Endothelial cell (in vitro differentiated cells): ENCODE data around the gene UMAD1. TPM values are rescaled to one million over a fixed set of nuclear protein-coding genes. Genes with fewer than 3 reads are reported as not detected.

Experiments used
- DNase-seq: peaks from one replicate; pipeline ENCODE4 v3.0.0; 2021; ENCODE audit warnings: low spot score
- H3K27ac Mint-ChIP-seq: one replicate; pipeline ENCODE4 v1.8.0; 2021; ENCODE audit warnings: mixed read lengths, inconsistent platforms; ENCODE audit not compliant: unreplicated experiment
- H3K27me3 Mint-ChIP-seq: one replicate; pipeline ENCODE4 v1.8.0; 2021; ENCODE audit warnings: mild to moderate bottlenecking, moderate library complexity, mixed read lengths, inconsistent platforms; ENCODE audit not compliant: unreplicated experiment
- H3K36me3 Mint-ChIP-seq: one replicate; pipeline ENCODE4 v1.8.0; 2021; ENCODE audit warnings: mild to moderate bottlenecking, low read depth, mixed read lengths, inconsistent platforms; ENCODE audit not compliant: unreplicated experiment
- H3K4me1 Mint-ChIP-seq: one replicate; pipeline ENCODE4 v1.8.0; 2021; ENCODE audit warnings: mild to moderate bottlenecking, mixed read lengths, inconsistent platforms; ENCODE audit not compliant: unreplicated experiment
- H3K4me3 Mint-ChIP-seq: one replicate; pipeline ENCODE4 v1.8.0; 2021; ENCODE audit warnings: mild to moderate bottlenecking, mixed read lengths, inconsistent platforms; ENCODE audit not compliant: unreplicated experiment
- H3K9me3 Mint-ChIP-seq: one replicate; pipeline ENCODE4 v1.8.0; 2021; ENCODE audit warnings: mixed read lengths, inconsistent platforms; ENCODE audit not compliant: unreplicated experiment
- total RNA-seq: library from RNA; stranded (reverse); fragmentation: NEBNext Ultra II Directional; extraction: Animal tissue kit (Norgen Biotek cat#: 25700); gene quantifications from one replicate; pipeline ENCODE4 v1.2.1, GENCODE V29; 2021; ENCODE audit not compliant: unreplicated experiment
- TF ChIP-seq, protein P1 (sequence below): fragments of 200-600 bp; sonication (generic); IDR thresholded peaks from one replicate; pipeline ENCODE4 v1.5.0; 2021; ENCODE audit warnings: antibody characterized with exemption; ENCODE audit not compliant: unreplicated experiment

Gene UMAD1
- total RNA-seq, 1 donor from 2014 or later, result 5.7 TPM

GRCh38 chr7:7790041-7790741, 149.6 kb downstream of the UMAD1 start:
- DNase-seq, result no peak
- H3K9me3 Mint-ChIP-seq, result no peaks in the 10 kb centered on the region
- H3K27ac Mint-ChIP-seq, result no peak overlapping the region
- TF ChIP-seq, protein P1, sequence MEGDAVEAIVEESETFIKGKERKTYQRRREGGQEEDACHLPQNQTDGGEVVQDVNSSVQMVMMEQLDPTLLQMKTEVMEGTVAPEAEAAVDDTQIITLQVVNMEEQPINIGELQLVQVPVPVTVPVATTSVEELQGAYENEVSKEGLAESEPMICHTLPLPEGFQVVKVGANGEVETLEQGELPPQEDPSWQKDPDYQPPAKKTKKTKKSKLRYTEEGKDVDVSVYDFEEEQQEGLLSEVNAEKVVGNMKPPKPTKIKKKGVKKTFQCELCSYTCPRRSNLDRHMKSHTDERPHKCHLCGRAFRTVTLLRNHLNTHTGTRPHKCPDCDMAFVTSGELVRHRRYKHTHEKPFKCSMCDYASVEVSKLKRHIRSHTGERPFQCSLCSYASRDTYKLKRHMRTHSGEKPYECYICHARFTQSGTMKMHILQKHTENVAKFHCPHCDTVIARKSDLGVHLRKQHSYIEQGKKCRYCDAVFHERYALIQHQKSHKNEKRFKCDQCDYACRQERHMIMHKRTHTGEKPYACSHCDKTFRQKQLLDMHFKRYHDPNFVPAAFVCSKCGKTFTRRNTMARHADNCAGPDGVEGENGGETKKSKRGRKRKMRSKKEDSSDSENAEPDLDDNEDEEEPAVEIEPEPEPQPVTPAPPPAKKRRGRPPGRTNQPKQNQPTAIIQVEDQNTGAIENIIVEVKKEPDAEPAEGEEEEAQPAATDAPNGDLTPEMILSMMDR, result no peak
- no peaks in the 10 kb centered on the region for H3K27me3 Mint-ChIP-seq
- no peaks in the 10 kb centered on the region for H3K36me3 Mint-ChIP-seq
- no peak overlapping the region for H3K4me3 Mint-ChIP-seq
- H3K4me1 Mint-ChIP-seq, result peaks cover 9% of the 10 kb centered on the region

DNA sequence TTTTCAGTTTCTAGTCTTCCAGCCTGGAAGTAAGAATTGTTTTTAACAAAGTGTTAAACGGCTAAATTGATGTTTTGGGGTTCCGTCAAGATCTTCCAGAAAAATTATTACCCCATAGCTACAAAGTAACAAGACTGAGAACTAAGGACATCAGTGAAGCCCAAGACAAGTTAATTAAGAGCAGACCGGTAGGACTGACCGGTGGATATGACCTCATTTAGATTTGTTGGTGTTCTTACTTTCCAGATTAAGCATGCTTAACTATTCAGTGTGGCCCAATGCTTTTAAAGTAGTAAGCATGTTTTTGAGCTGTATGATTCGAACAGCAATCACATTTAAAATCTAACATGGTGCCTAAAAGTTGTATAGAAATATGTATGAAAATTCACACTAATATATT, 151.0 kb downstream of the UMAD1 start:
- TF ChIP-seq, protein P1, result no peak
- Mint-ChIP-seq H3K27me3 (peaks cover 2% of the 10 kb centered on the region), H3K9me3 (no peaks in the 10 kb centered on the region), H3K27ac (no peak overlapping the region), H3K36me3 (no peaks in the 10 kb centered on the region), H3K4me1 (peaks cover 6% of the 10 kb centered on the region), H3K4me3 (no peak overlapping the region)
- no peak for DNase-seq

DNA sequence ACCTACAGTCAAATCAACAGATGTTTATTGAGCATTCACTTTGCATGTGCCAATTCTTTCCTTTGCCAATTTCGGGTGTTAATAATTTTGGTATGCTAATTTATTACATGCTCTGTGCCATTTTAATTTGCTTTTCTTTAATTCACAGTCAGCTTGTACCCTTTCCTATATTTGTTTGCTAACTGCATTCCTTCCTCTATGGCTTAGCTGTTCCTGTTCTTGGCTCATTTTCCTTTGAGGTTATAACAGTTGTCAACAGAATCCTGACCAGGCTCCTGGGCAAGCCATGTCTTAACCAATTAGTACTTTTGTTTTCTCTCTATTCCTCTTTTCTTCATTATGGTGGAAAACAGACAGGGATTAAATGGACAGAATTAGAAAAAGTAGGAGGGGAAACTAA, 151.5 kb downstream of the UMAD1 start:
- no peak for DNase-seq
- Mint-ChIP-seq H3K4me1 (peaks cover 6% of the 10 kb centered on the region), H3K36me3 (no peaks in the 10 kb centered on the region), H3K27me3 (peaks cover 2% of the 10 kb centered on the region), H3K27ac (no peak overlapping the region), H3K9me3 (no peaks in the 10 kb centered on the region), H3K4me3 (no peak overlapping the region)
- TF ChIP-seq, protein P1, result no peak

- no peak overlapping the region for H3K27ac Mint-ChIP-seq
- H3K4me3 Mint-ChIP-seq, result no peak overlapping the region
- no peak for DNase-seq
- peaks cover 2% of the 10 kb centered on the region for H3K27me3 Mint-ChIP-seq
- peaks cover 4% of the 10 kb centered on the region for H3K36me3 Mint-ChIP-seq
- H3K9me3 Mint-ChIP-seq, result no peaks in the 10 kb centered on the region
- TF ChIP-seq, protein P1, result no peak
- peaks cover 6% of the 10 kb centered on the region for H3K4me1 Mint-ChIP-seq
Measured at GRCh38 chr7:7793249-7793648, 152.7 kb downstream of the UMAD1 start.

GRCh38 chr7:7793921-7794320, 153.4 kb downstream of the UMAD1 start:
- no peak for DNase-seq
- H3K36me3 Mint-ChIP-seq, result peaks cover 4% of the 10 kb centered on the region
- no peak overlapping the region for H3K27ac Mint-ChIP-seq
- H3K27me3 Mint-ChIP-seq, result peaks cover 2% of the 10 kb centered on the region
- no peaks in the 10 kb centered on the region for H3K9me3 Mint-ChIP-seq
- H3K4me1 Mint-ChIP-seq, result peaks cover 6% of the 10 kb centered on the region
- TF ChIP-seq, protein P1, result no peak
- no peak overlapping the region for H3K4me3 Mint-ChIP-seq
